Brain microvascular endothelial cell (primary cell): ENCODE measurements around the gene AQP7.
"Not testable (repeated sequence)": the region's sequence is repeated elsewhere in the genome, so short reads cannot be mapped to it uniquely, and the experiment has no call there.

Experiments used
- DNase-seq: peaks from one replicate; pipeline ENCODE4 v3.0.0-alpha.2; 2020
- H3K27ac ChIP-seq: fragments of 250-450 bp; sonication (Bioruptor Pico); 2 replicates; pipeline ENCODE4 v1.5.1; 2020; ENCODE audit warnings: mild to moderate bottlenecking, moderate library complexity
- H3K27me3 ChIP-seq: fragments of 250-450 bp; sonication (Bioruptor Pico); replicated peaks from 2 replicates; pipeline ENCODE4 v1.5.1; 2020; ENCODE audit warnings: mild to moderate bottlenecking
- H3K36me3 ChIP-seq: fragments of 250-450 bp; sonication (Bioruptor Pico); replicated peaks from 2 replicates; pipeline ENCODE4 v1.5.1; 2020; ENCODE audit warnings: mild to moderate bottlenecking
- H3K4me3 ChIP-seq: 2 replicates; pipeline ENCODE4 v1.5.1; 2011; ENCODE audit warnings: low read depth, mild to moderate bottlenecking, control low read depth, low read length, moderate library complexity
- in situ Hi-C: cut with HindIII; loops from 2 replicates; pipeline ENCODE4 v1.10.0; 2017; ENCODE audit warnings: low sequenced_read_pairs, low pct_ligation_motif_present
- TF ChIP-seq, protein P1 (sequence below): IDR thresholded peaks from 2 replicates; pipeline ENCODE4 v1.5.1; 2011; ENCODE audit warnings: low read depth, mild to moderate bottlenecking, moderate library complexity, low read length, control low read depth, inconsistent platforms; ENCODE audit errors: missing control alignments

The AQP7 gene

DNA sequence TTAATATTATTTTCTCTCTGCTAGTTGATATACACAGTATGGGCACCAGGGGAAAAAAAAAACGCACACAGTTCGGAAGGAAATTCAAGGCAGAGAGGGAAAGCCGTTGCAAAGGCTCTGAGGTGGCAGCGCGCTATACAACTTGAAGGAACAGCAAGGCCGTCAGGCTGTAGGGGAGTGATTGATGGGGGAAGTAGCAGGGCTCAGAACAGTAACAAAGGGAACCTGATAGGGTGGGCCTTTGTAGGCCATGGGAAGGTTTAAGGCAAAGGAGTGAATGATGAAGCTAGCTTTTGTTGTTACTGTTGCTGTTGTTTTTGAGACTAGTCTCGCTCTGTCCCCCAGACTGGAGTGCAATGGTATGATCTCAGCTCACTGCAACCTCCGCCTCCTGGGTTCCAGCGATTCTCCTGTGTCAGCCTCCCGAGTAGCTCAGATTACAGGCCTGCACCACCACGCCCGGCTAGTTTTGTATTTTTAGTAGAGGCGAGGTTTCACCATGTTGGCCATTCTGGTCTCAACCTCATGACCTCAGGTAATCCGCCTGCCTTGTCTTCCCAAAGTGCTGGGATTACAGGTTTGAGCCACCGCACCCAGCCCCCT, 27.0 kb downstream of the AQP7 start:
- TF ChIP-seq, protein P1, sequence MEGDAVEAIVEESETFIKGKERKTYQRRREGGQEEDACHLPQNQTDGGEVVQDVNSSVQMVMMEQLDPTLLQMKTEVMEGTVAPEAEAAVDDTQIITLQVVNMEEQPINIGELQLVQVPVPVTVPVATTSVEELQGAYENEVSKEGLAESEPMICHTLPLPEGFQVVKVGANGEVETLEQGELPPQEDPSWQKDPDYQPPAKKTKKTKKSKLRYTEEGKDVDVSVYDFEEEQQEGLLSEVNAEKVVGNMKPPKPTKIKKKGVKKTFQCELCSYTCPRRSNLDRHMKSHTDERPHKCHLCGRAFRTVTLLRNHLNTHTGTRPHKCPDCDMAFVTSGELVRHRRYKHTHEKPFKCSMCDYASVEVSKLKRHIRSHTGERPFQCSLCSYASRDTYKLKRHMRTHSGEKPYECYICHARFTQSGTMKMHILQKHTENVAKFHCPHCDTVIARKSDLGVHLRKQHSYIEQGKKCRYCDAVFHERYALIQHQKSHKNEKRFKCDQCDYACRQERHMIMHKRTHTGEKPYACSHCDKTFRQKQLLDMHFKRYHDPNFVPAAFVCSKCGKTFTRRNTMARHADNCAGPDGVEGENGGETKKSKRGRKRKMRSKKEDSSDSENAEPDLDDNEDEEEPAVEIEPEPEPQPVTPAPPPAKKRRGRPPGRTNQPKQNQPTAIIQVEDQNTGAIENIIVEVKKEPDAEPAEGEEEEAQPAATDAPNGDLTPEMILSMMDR = no peak
- in situ Hi-C loops = no loop called here
- H3K4me3 ChIP-seq = peak overlapping the region; percentile 22
- H3K27ac ChIP-seq = no peak overlapping the region
- no peaks in the 10 kb centered on the region for H3K27me3 ChIP-seq
- no peak for DNase-seq
- peaks cover 12% of the 10 kb centered on the region for H3K36me3 ChIP-seq

DNA sequence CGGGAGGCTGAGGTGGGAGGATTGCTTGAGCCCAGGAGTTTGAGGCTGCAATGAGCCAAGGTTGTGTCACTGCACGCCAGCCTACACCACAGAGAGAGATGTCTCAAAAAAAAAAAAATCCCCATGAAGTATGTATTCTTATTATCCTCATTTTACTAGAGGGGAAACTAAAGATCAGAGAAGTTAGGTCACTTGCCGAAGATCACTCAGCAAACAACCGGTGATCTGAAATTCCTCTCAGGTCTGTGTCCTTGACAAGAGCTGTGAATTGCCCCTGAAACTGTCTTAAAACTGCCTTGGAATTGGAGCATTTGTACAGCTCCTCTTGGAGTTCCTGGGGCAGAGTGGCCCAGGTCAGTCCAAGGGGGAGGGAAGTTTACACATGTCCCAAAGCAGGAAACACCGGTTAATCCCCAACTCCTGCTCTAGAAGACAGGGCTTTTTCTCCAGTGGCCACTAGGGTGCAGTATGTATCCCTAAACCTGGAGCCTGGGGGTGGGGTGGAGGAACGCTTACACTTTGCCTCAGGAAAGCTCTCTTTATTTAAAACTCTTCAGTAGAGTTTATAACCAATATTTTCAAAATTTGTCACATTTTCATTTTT, 27.6 kb downstream of the AQP7 start:
- TF ChIP-seq, protein P1 = peak; percentile 94
- H3K27ac ChIP-seq = no peak overlapping the region

DNA sequence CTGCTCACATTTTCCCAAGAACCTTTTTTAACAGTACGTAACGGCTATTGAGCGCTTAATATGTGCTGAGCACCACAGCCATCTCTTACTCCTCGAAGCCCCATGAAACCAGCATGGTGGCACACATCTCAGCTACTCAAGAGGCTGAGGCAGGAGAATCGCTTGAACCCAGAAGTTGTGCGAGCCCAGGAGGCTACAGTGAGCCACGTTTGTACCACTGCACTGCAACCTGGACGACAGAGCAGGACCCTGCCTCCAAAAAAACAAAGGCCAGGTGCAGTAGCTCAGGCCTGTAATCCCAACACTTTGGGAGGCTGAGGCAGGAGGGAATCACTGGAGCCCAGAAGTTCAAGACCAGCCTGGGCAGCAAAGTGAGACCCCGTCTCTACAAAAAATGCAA, 28.2 kb downstream of the AQP7 start:
- in situ Hi-C loops = no loop called here
- H3K4me3 ChIP-seq = no peak overlapping the region
- TF ChIP-seq, protein P1 = no peak
- peaks cover 19% of the 10 kb centered on the region for H3K36me3 ChIP-seq
- H3K27me3 ChIP-seq = no peaks in the 10 kb centered on the region
- DNase-seq = no peak
- no peak overlapping the region for H3K27ac ChIP-seq

More for the DNA sequence above, 27.6 kb downstream of the AQP7 start:
- Histone ChIP-seq H3K27me3 (no peaks in the 10 kb centered on the region), H3K4me3 (peak overlapping the region; percentile 22), H3K36me3 (peaks cover 18% of the 10 kb centered on the region)
- in situ Hi-C loops = no loop called here
- peak; percentile 78 for DNase-seq

DNA sequence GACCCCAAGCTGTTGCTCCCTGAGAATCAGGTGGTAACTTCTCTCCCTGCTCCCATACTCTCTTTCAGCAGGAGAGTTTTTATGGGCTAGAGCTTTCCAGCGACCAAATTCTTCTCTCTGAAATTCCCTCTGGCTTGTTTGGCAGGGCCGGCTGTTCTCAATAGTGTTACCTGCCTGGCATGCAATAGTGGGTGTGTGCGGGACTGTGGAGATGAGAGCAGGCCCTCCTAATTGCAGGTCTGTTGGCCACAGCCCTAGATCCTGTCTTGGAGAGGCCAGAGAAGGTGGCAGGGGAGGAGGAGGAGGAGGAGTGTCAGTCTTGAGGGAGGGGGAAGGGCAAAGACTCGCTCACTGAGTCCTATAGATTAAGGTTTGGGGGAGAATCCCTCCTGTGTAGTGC, 29.5 kb downstream of the AQP7 start:
- H3K27me3 ChIP-seq = no peaks in the 10 kb centered on the region
- H3K36me3 ChIP-seq = peaks cover 24% of the 10 kb centered on the region
- TF ChIP-seq, protein P1 = no peak
- in situ Hi-C loops = no loop called here
- no peak for DNase-seq
- no peak overlapping the region for H3K27ac ChIP-seq
- H3K4me3 ChIP-seq = no peak overlapping the region

DNA sequence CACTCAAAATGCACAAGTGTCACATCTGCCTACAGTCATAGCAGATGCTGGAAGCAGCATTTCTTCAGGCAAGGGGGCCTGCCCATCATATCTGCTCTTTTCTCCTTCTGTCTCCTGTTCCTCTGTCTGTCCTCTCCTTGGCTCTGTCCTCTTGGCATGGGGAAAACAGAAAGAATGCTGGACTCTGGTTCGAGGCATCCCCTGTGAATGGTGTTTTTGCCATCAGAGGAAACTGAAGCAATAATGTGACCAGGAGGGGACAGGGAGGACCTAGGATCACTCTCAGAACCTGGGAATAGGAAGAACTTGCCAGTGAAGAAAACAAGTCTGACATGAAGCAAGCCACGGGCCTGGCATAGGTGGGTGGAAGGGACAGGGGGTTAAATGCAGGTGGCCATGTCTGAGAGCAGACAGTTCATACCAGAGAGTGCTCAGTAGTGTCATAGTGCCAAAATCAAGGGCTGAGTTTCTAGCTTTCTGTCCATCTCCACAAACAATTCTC, 35.3 kb downstream of the AQP7 start:
- H3K36me3 ChIP-seq = peaks cover 51% of the 10 kb centered on the region
- H3K4me3 ChIP-seq = no peak overlapping the region
- no peak overlapping the region for H3K27ac ChIP-seq
- no peaks in the 10 kb centered on the region for H3K27me3 ChIP-seq
- TF ChIP-seq, protein P1 = no peak
- in situ Hi-C loops = no loop called here
- no peak for DNase-seq

DNA sequence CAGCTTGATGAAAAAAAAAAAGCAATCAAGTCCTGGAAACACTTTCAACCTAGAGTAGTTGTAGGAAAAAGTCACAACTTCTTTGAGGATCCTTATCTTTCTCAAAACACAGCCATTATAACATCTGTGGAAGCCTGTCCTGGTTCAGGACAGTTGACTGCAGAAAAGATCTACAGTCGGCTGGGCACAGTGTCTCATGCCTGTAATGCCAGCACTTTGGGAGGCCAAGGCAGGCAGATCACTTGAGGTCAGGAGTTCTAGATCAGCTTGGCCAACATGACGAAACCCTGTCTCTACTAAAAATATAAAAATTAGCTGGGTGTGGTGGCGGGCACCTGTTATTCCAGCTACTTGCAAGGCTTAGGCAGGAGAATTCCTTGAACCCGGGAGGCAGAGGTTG, 37.6 kb downstream of the AQP7 start:
- H3K27me3 ChIP-seq, DNase-seq, H3K27ac ChIP-seq, H3K4me3 ChIP-seq, in situ Hi-C loops: not testable (repeated sequence)
- peaks cover 34% of the 10 kb centered on the region for H3K36me3 ChIP-seq
